H1 (cell line): ENCODE data around the gene OR51E1. TPM values are rescaled to one million over a fixed set of nuclear protein-coding genes. Genes with fewer than 3 reads are reported as not detected.

Source experiments
- CTCF ChIA-PET: fragments of 300-600 bp; sonication (Branson Sonifier 250); formaldehyde crosslinking; loops from one replicate; lab custom pipeline; 2021; ENCODE audit not compliant: partially characterized antibody; lab: Charles Lee
- POLR2A ChIA-PET: fragments of 300-600 bp; sonication (Branson Sonifier 250); formaldehyde crosslinking; loops from one replicate; lab custom pipeline; 2021; ENCODE audit warnings: inconsistent platforms; ENCODE audit not compliant: partially characterized antibody; lab: Charles Lee
- DNase-seq, 2 experiments: peaks; one replicate each; pipeline versions ENCODE4 v3.0.0 to v3.0.0-alpha.2; 2010 to 2022; ENCODE audit warnings: low spot score in 2 of 2, low read depth in 1 of 2, mixed read lengths in 1 of 2
- FAIRE-seq: peaks from 2 replicates; lab custom pipeline; 2011; peaks lifted over from hg19 to GRCh38; lab: Jason Lieb, UNC
- H2AFZ ChIP-seq: 2 replicates; pipeline ENCODE4 v1.8.1; 2012; ENCODE audit warnings: low read length, inconsistent platforms
- H2AK5ac ChIP-seq: 2 replicates; pipeline ENCODE4 v1.6.1; 2013; ENCODE audit warnings: low read depth, low read length
- H2BK120ac ChIP-seq: replicated peaks from 2 replicates; pipeline ENCODE3; 2013; ENCODE audit warnings: low read depth, low read length, inconsistent platforms
- H2BK12ac ChIP-seq: 2 replicates; pipeline ENCODE4 v1.6.1; 2013; ENCODE audit warnings: low read depth, low read length
- H2BK15ac ChIP-seq: 2 replicates; pipeline ENCODE4 v1.6.1; 2013; ENCODE audit warnings: low read length
- H2BK20ac ChIP-seq: 2 replicates; pipeline ENCODE4 v1.6.1; 2013; ENCODE audit warnings: low read length
- H2BK5ac ChIP-seq: 2 replicates; pipeline ENCODE4 v1.6.1; 2013; ENCODE audit warnings: low read depth, low read length
- H3K14ac ChIP-seq: 2 replicates; pipeline ENCODE4 v1.6.1; 2013; ENCODE audit warnings: inconsistent platforms; ENCODE audit not compliant: insufficient read length
- H3K18ac ChIP-seq: 2 replicates; pipeline ENCODE4 v1.6.1; 2013; ENCODE audit warnings: low read length; ENCODE audit errors: extremely low read depth
- H3K23ac ChIP-seq: 2 replicates; pipeline ENCODE4 v1.6.1; 2013; ENCODE audit warnings: inconsistent platforms; ENCODE audit not compliant: insufficient read length
- H3K23me2 ChIP-seq: 2 replicates; pipeline ENCODE4 v1.6.1; 2013; ENCODE audit warnings: low read depth, low read length
- H3K27ac ChIP-seq: 2 replicates; pipeline ENCODE4 v1.6.1; 2011; ENCODE audit warnings: low read depth, low read length, inconsistent platforms
- H3K27me3 ChIP-seq, 4 experiments: replicated peaks in 1 of 4; 1 replicate in 1 of 4; 2 replicates in 3 of 4; pipeline versions ENCODE4 v1.6.1 to v1.8.1; 2011 to 2013; ENCODE audit warnings: low read length in 3 of 4, mild to moderate bottlenecking in 3 of 4, inconsistent platforms in 2 of 4, mixed read lengths in 2 of 4, moderate library complexity in 1 of 4; ENCODE audit not compliant: control insufficient read depth in 3 of 4, insufficient read depth in 3 of 4; ENCODE audit errors: extremely low read depth in 1 of 4
- H3K36me3 ChIP-seq, 4 experiments: 2 replicates each; pipeline versions ENCODE4 v1.6.1 to v1.8.1; 2011 to 2013; ENCODE audit warnings: mild to moderate bottlenecking in 4 of 4, low read length in 3 of 4, moderate library complexity in 2 of 4, control low read depth in 1 of 4, inconsistent platforms in 1 of 4; ENCODE audit not compliant: insufficient read depth in 4 of 4, control insufficient read depth in 2 of 4
- H3K4ac ChIP-seq: replicated peaks from 2 replicates; pipeline ENCODE3; 2013; ENCODE audit warnings: low read length, low read depth, mixed read lengths, inconsistent platforms; ENCODE audit not compliant: insufficient read length
- H3K4me1 ChIP-seq, 4 experiments: replicated peaks in 1 of 4; 1 replicate in 1 of 4; 2 replicates in 3 of 4; pipeline versions ENCODE4 v1.6.1 to v1.8.1; 2011 to 2013; ENCODE audit warnings: low read length in 3 of 4, inconsistent platforms in 2 of 4, mixed read lengths in 1 of 4; ENCODE audit not compliant: insufficient read depth in 4 of 4, control insufficient read depth in 3 of 4
- H3K4me2 ChIP-seq, 2 experiments: 2 replicates each; pipeline versions ENCODE4 v1.6.1 to v1.8.1; 2011 to 2013; ENCODE audit warnings: low read depth in 2 of 2, low read length in 2 of 2, control low read depth in 1 of 2, inconsistent platforms in 1 of 2, mild to moderate bottlenecking in 1 of 2; ENCODE audit not compliant: insufficient read depth in 1 of 2
- H3K4me3 ChIP-seq, 4 experiments: fragments of 200-600, 300-600 bp in 1 of 4; sonication (generic), shearing (Covaris generic), sonication (Bioruptor Twin) in 1 of 4; 2 replicates each; pipeline versions ENCODE4 v1.5.1 to v1.8.1; 2011 to 2016; ENCODE audit warnings: low read length in 4 of 4, low read depth in 3 of 4, control low read depth in 2 of 4, inconsistent platforms in 2 of 4, mild to moderate bottlenecking in 2 of 4, mixed read lengths in 1 of 4, moderate library complexity in 1 of 4; ENCODE audit not compliant: insufficient read depth in 2 of 4; ENCODE audit errors: extremely low read depth in 1 of 4
- H3K56ac ChIP-seq: replicated peaks from 2 replicates; pipeline ENCODE3; 2013; ENCODE audit warnings: low read depth, mild to moderate bottlenecking, mixed read lengths, low read length, inconsistent platforms; ENCODE audit not compliant: insufficient read length
- H3K79me1 ChIP-seq: 2 replicates; pipeline ENCODE4 v1.6.1; 2013; ENCODE audit warnings: low read depth, low read length, control low read depth
- H3K79me2 ChIP-seq, 2 experiments: 2 replicates each; pipeline versions ENCODE4 v1.6.1 to v1.8.1; 2012 to 2013; ENCODE audit warnings: low read length in 2 of 2, mild to moderate bottlenecking in 2 of 2, inconsistent platforms in 1 of 2; ENCODE audit not compliant: insufficient read depth in 2 of 2, control insufficient read depth in 1 of 2
- H3K9ac ChIP-seq, 4 experiments: replicated peaks in 1 of 4; 1 replicate in 1 of 4; 2 replicates in 3 of 4; pipeline versions ENCODE4 v1.6.1 to v1.8.1; 2011 to 2013; ENCODE audit warnings: low read depth in 3 of 4, low read length in 3 of 4, control low read depth in 2 of 4, mild to moderate bottlenecking in 2 of 4, moderate library complexity in 2 of 4, inconsistent platforms in 1 of 4; ENCODE audit errors: extremely low read depth in 1 of 4
- H3K9me3 ChIP-seq, 2 experiments: 2 replicates each; pipeline versions ENCODE4 v1.6.1 to v1.8.1; 2012 to 2013; ENCODE audit warnings: mild to moderate bottlenecking in 2 of 2, moderate library complexity in 2 of 2, control low read depth in 1 of 2, inconsistent platforms in 1 of 2, low read depth in 1 of 2, low read length in 1 of 2, mixed read lengths in 1 of 2; ENCODE audit not compliant: insufficient read depth in 2 of 2
- H4K20me1 ChIP-seq, 2 experiments: replicated peaks in 1 of 2; 2 replicates each; pipeline versions ENCODE3 to v1.8.1; 2011 to 2013; ENCODE audit warnings: inconsistent platforms in 2 of 2, low read length in 2 of 2, mild to moderate bottlenecking in 1 of 2; ENCODE audit not compliant: insufficient read depth in 2 of 2, control insufficient read depth in 1 of 2
- H4K5ac ChIP-seq: 2 replicates; pipeline ENCODE4 v1.6.1; 2013; ENCODE audit warnings: low read length, low read depth, mixed read lengths, inconsistent platforms; ENCODE audit not compliant: insufficient read length
- H4K8ac ChIP-seq: 2 replicates; pipeline ENCODE4 v1.8.0; 2013; ENCODE audit warnings: mild to moderate bottlenecking, moderate library complexity, low read length, inconsistent platforms; ENCODE audit not compliant: insufficient read depth; ENCODE audit errors: extremely low read depth
- H4K91ac ChIP-seq: replicated peaks from 2 replicates; pipeline ENCODE3; 2013; ENCODE audit warnings: low read length, mixed read lengths, inconsistent platforms; ENCODE audit not compliant: insufficient read length
- CBX8 ChIP-seq: fragments of 300-800, 300-1000 bp; sonication (generic); IDR thresholded peaks from 2 replicates; pipeline ENCODE4 v1.7.1; 2016; ENCODE audit warnings: low read depth, low read length, borderline replicate concordance
- CHD1 ChIP-seq: IDR thresholded peaks from 2 replicates; pipeline ENCODE4 v1.6.1; 2012; ENCODE audit warnings: low read depth, low read length, improper control_type of control experiment
- CTBP2 ChIP-seq: IDR thresholded peaks from 2 replicates; pipeline ENCODE4 v1.7.0; 2011; ENCODE audit warnings: borderline replicate concordance, mild to moderate bottlenecking, moderate library complexity, mixed read lengths, low read length; ENCODE audit not compliant: insufficient read depth, insufficient read length
- GTF2F1 ChIP-seq: IDR thresholded peaks from 2 replicates; pipeline ENCODE4 v1.6.1; 2012; ENCODE audit warnings: low read depth, low read length, improper control_type of control experiment, borderline replicate concordance
- KDM1A ChIP-seq: fragments of 200-600, 300-600 bp; sonication (generic); IDR thresholded peaks from 2 replicates; pipeline ENCODE4 v1.7.1; 2016; ENCODE audit warnings: mild to moderate bottlenecking, low read length, borderline replicate concordance
- MAX ChIP-seq: IDR thresholded peaks from 2 replicates; pipeline ENCODE4 v1.6.1; 2012; ENCODE audit warnings: inconsistent platforms
- NANOG ChIP-seq: IDR thresholded peaks from 2 replicates; pipeline ENCODE4 v1.6.1; 2011; ENCODE audit warnings: low read length, low read depth, mild to moderate bottlenecking, inconsistent platforms; ENCODE audit not compliant: insufficient read depth, poor library complexity, severe bottlenecking
- POLR2A ChIP-seq, 2 experiments: IDR thresholded peaks; 1 replicate in 1 of 2; 2 replicates in 1 of 2; pipeline ENCODE4 v1.6.1; 2011; ENCODE audit warnings: low read depth in 2 of 2, low read length in 2 of 2, mild to moderate bottlenecking in 2 of 2; ENCODE audit errors: control extremely low read depth in 1 of 2
- POU5F1 ChIP-seq: IDR thresholded peaks from 2 replicates; pipeline ENCODE4 v1.6.1; 2011; ENCODE audit warnings: low read depth, mild to moderate bottlenecking, low read length, moderate library complexity
- SAP30 ChIP-seq: fragments of 300-600 bp; sonication (generic); IDR thresholded peaks from 2 replicates; pipeline ENCODE4 v1.7.1; 2012; ENCODE audit warnings: low read length, moderate library complexity, mild to moderate bottlenecking, inconsistent platforms; ENCODE audit not compliant: insufficient read depth, insufficient replicate concordance
- SIN3A ChIP-seq, 2 experiments: IDR thresholded peaks in 1 of 2; conservative IDR thresholded peaks in 1 of 2; 2 replicates each; pipeline ENCODE4 v1.6.1; 2011 to 2012; ENCODE audit warnings: low read length in 2 of 2, improper control_type of control experiment in 1 of 2, low read depth in 1 of 2, mild to moderate bottlenecking in 1 of 2
- SP2 ChIP-seq: IDR thresholded peaks from 2 replicates; pipeline ENCODE4 v1.6.1; 2012; ENCODE audit warnings: mild to moderate bottlenecking, low read length, inconsistent platforms
- TAF7 ChIP-seq: optimal IDR thresholded peaks from 2 replicates; pipeline ENCODE3; 2011; ENCODE audit warnings: low read depth, mild to moderate bottlenecking, inconsistent platforms, low read length, moderate library complexity, borderline replicate concordance
- WGBS, 2 experiments: shearing (Covaris generic) in 1 of 2; methylation state at CpG; one replicate each; pipeline versions ENCODE4 v1.1.6 to v1.1.7; 2013 to 2015; ENCODE audit warnings: low lambda C conversion rate in 2 of 2, mixed read lengths in 2 of 2, inconsistent platforms in 1 of 2, low coverage in 1 of 2, missing lambda C conversion rate in 1 of 2; ENCODE audit not compliant: insufficient replicate concordance in 2 of 2, insufficient coverage in 1 of 2, insufficient read length in 1 of 2; ENCODE audit errors: extremely low coverage in 1 of 2, missing lambda C conversion rate in 1 of 2; 5-methylcytosine and 5-hydroxymethylcytosine counted together
- polyA plus RNA-seq, 7 experiments: library from polyadenylated mRNA; depleted of rRNA in 3 of 7; stranded (reverse) in 5 of 7; unstranded in 2 of 7; fragments of >200 nt in 5 of 7; fragments of 200-250 nt in 2 of 7; gene quantifications; 1 replicate in 5 of 7; 2 replicates in 1 of 7; 4 replicates in 1 of 7; pipeline versions ENCODE4 v1.2.1 to v1.2.3, GENCODE V29; 2011 to 2013; ENCODE audit warnings: missing spikeins in 2 of 7, mixed read lengths in 2 of 7
- total RNA-seq: library from RNA; stranded (reverse); fragmentation: NEBNext Ultra II Directional; extraction: Animal tissue kit (Norgen Biotek cat#: 25700); gene quantifications from 2 replicates; pipeline ENCODE4 v1.2.1, GENCODE V29; 2021

Gene OR51E1
- total and polyA plus RNA-seq, 2 of the 8 experiments (the other 6 are each of a cell fraction or from before 2014, with no cell fraction given) = not detected

GRCh38 chr11:4671741-4672140 is 28.0 kb downstream of the OR51E1 start:
- Histone ChIP-seq H3K56ac (no peak overlapping the region), H3K23ac (no peak overlapping the region), H3K79me2 (no peaks in the 10 kb centered on the region), H3K9me3 (no peaks in the 10 kb centered on the region), H3K4ac (no peak overlapping the region), H3K9ac (no peak overlapping the region), H4K91ac (no peak overlapping the region), H4K20me1 (no peaks in the 10 kb centered on the region), H4K8ac (no peak overlapping the region), H2BK15ac (no peak overlapping the region), H3K4me1 (no peaks in the 10 kb centered on the region), H2BK20ac (no peak overlapping the region), H2BK12ac (no peak overlapping the region), H3K27ac (no peak overlapping the region), H3K27me3 (no peaks in the 10 kb centered on the region), H3K4me2 (no peak overlapping the region), H4K5ac (no peak overlapping the region), H3K18ac (no peak overlapping the region), H3K14ac (no peak overlapping the region), H3K79me1 (no peaks in the 10 kb centered on the region), H2AFZ (no peak overlapping the region), H3K23me2 (peaks cover 3% of the 10 kb centered on the region; the same call in 1 of the 2 replicates), H2AK5ac (no peak overlapping the region), H2BK5ac (no peak overlapping the region), H3K4me3 (no peak overlapping the region), H3K36me3 (no peaks in the 10 kb centered on the region), H2BK120ac (no peak overlapping the region)
- CTCF ChIA-PET = interaction anchor here (0.6 to 1.3 kb wide), 3 partner anchors 14 to 172 kb away, joined by 3 to 4 read pairs (median 3); partner anchors contain the start of gene OR51D1
- 95% methylated on average over 2 of the region's 2 CpGs; no CpG with 5 or more reads in 1 of the 2 experiments for WGBS, 2 experiments
- DNase-seq (no peak), FAIRE-seq (no peak)
- POLR2A ChIA-PET = no interaction called here
- no peak for TF ChIP-seq TAF7
- TF ChIP-seq GTF2F1 = no peak
- no peak for TF ChIP-seq POU5F1
- no peak for TF ChIP-seq CHD1
- no peak for TF ChIP-seq SAP30
- no peak for TF ChIP-seq CBX8
- no peak for TF ChIP-seq POLR2A (IDR thresholded peaks at IDR 0.05; ENCODE audit: control extremely low read depth in 1 of 2, low read depth in 2 of 2, low read length in 2 of 2)
- TF ChIP-seq KDM1A = no peak
- no peak for TF ChIP-seq NANOG
- no peak for TF ChIP-seq MAX
- TF ChIP-seq SIN3A (conservative IDR thresholded peaks at IDR 0.05 in 1 of 2, IDR thresholded peaks at IDR 0.05 in 1 of 2; ENCODE audit: low read depth in 1 of 2, low read length in 2 of 2) = no peak
- TF ChIP-seq SP2 = no peak
- TF ChIP-seq CTBP2 = no peak
